Left lung (tissue), 10 donors: ENCODE data around the gene KCMF1. TPM values are rescaled to one million over a fixed set of nuclear protein-coding genes. Genes with fewer than 3 reads are reported as not detected.

Experiments
- ATAC-seq: fragments of 200-7000 bp; cut with Tn5 transposase; one replicate; pipeline ENCODE4 v1.9.1; 2020; ENCODE audit warnings: moderate library complexity
- DNase-seq, 4 donors: peaks; one replicate each; pipeline ENCODE4 v3.0.0-alpha.2; 2013 to 2020
- H3K27ac ChIP-seq, 2 donors: fragments of 200-600 bp; sonication (generic) in 1 of 2; one replicate each; pipeline versions ENCODE4 v1.5.0 to v1.8.0; 2020 to 2021
- H3K27me3 ChIP-seq, 2 donors: fragments of 200-600 bp; sonication (generic) in 1 of 2; one replicate each; pipeline versions ENCODE4 v1.5.0 to v1.8.0; 2020 to 2021
- H3K36me3 ChIP-seq, 2 donors: fragments of 200-600 bp; sonication (generic) in 1 of 2; one replicate each; pipeline versions ENCODE4 v1.5.0 to v1.8.0; 2020 to 2021
- H3K4me1 ChIP-seq, 2 donors: fragments of 200-600 bp; one replicate each; pipeline ENCODE4 v1.8.0; 2021
- H3K4me3 ChIP-seq, 2 donors: fragments of 200-600 bp; sonication (generic) in 1 of 2; one replicate each; pipeline versions ENCODE4 v1.5.0 to v1.8.0; 2020 to 2021; ENCODE audit warnings: mild to moderate bottlenecking in 1 of 2
- H3K9me3 ChIP-seq, 2 donors: fragments of 200-600 bp; sonication (generic) in 1 of 2; one replicate each; pipeline versions ENCODE4 v1.5.0 to v1.8.0; 2020 to 2021
- intact Hi-C, 2 donors: fragments of 100-400 bp; cut with DNase I; formaldehyde crosslinking; loops; one replicate each; pipeline versions ENCODE4 v1.11.2 to v1.14.2; 2022
- polyA plus RNA-seq, 6 donors: library from polyadenylated mRNA; unstranded; fragments of 120-200 nt; gene quantifications; one replicate each; pipeline ENCODE4 v1.2.1, GENCODE V29; 2013; ENCODE audit not compliant: insufficient read length in 6 of 6
- total RNA-seq, 2 donors: library from RNA; stranded (reverse); fragmentation: NEBNext Ultra II Directional; extraction: Animal tissue kit (Norgen Biotek cat#: 25700); gene quantifications; one replicate each; pipeline ENCODE4 v1.2.1, GENCODE V29; 2021
- TF ChIP-seq, protein P1 (sequence below), 2 donors: fragments of 200-600 bp; sonication (generic) in 1 of 2; IDR thresholded peaks; one replicate each; pipeline versions ENCODE4 v1.5.0 to v1.8.0; 2021; ENCODE audit warnings: antibody characterized with exemption in 2 of 2
- donor health status: DM: no; HTN: yes; CAD: no.
- donor health status: DM: no; HTN: no; CAD: no.

KCMF1 gene
- total and polyA plus RNA-seq, 8 donors = 40.1 to 87.1 (median 50.0) TPM

DNA sequence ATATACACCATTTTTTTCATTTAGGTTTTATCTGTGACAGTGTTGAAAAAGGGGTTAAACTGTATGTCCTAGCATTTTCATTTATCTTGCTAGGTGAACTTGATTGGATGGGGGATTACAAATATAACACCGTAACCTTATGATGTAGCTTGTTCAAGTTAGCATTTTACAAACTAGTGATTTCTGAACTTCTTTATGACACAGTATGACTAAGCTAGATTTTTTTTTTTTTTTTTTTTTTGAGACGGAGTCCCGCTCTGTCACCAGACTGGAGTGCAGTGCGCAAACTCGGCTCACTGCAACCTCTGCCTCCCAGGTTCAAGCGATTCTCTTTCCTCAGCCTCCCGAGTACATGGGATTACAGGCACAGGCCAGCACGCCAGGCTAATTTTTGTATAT lies 47.1 kb downstream of the KCMF1 start:
- Histone ChIP-seq H3K27ac (no peak overlapping the region), H3K27me3 (no peaks in the 10 kb centered on the region), H3K9me3 (no peaks in the 10 kb centered on the region), H3K36me3 (peaks cover 0 to 3% of the 10 kb centered on the region in 2 donors), H3K4me3 (no peak overlapping the region), H3K4me1 (peaks cover 7 to 47% of the 10 kb centered on the region in 2 donors)
- intact Hi-C loops = no loop called here
- TF ChIP-seq, protein P1, sequence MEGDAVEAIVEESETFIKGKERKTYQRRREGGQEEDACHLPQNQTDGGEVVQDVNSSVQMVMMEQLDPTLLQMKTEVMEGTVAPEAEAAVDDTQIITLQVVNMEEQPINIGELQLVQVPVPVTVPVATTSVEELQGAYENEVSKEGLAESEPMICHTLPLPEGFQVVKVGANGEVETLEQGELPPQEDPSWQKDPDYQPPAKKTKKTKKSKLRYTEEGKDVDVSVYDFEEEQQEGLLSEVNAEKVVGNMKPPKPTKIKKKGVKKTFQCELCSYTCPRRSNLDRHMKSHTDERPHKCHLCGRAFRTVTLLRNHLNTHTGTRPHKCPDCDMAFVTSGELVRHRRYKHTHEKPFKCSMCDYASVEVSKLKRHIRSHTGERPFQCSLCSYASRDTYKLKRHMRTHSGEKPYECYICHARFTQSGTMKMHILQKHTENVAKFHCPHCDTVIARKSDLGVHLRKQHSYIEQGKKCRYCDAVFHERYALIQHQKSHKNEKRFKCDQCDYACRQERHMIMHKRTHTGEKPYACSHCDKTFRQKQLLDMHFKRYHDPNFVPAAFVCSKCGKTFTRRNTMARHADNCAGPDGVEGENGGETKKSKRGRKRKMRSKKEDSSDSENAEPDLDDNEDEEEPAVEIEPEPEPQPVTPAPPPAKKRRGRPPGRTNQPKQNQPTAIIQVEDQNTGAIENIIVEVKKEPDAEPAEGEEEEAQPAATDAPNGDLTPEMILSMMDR (IDR thresholded peaks at IDR 0.05) = no peak
- DNase-seq (no peak), ATAC-seq (no peak)

GRCh38 chr2:85019121-85019520 lies 48.2 kb downstream of the KCMF1 start:
- intact Hi-C loops = no loop called here
- no peak for ATAC-seq

GRCh38 chr2:85022232-85022631 lies 51.3 kb downstream of the KCMF1 start:
- ATAC-seq (no peak), DNase-seq (no peak)
- Histone ChIP-seq H3K4me1 (peaks cover 0 to 14% of the 10 kb centered on the region in 2 donors), H3K27me3 (no peaks in the 10 kb centered on the region), H3K9me3 (no peaks in the 10 kb centered on the region), H3K27ac (no peak overlapping the region), H3K36me3 (peaks cover 0 to 6% of the 10 kb centered on the region in 2 donors), H3K4me3 (no peak overlapping the region)
- intact Hi-C loops = no loop called here
- TF ChIP-seq, protein P1 (IDR thresholded peaks at IDR 0.05) = no peak

More at GRCh38 chr2:85019121-85019520, 48.2 kb downstream of the KCMF1 start:
- TF ChIP-seq, protein P1 (IDR thresholded peaks at IDR 0.05) = no peak
- Histone ChIP-seq H3K4me1 (peaks cover 0 to 36% of the 10 kb centered on the region in 2 donors), H3K27me3 (no peaks in the 10 kb centered on the region), H3K4me3 (no peak overlapping the region), H3K9me3 (no peaks in the 10 kb centered on the region), H3K36me3 (peaks cover 0 to 4% of the 10 kb centered on the region in 2 donors), H3K27ac (no peak overlapping the region)
- no peak for DNase-seq

DNA sequence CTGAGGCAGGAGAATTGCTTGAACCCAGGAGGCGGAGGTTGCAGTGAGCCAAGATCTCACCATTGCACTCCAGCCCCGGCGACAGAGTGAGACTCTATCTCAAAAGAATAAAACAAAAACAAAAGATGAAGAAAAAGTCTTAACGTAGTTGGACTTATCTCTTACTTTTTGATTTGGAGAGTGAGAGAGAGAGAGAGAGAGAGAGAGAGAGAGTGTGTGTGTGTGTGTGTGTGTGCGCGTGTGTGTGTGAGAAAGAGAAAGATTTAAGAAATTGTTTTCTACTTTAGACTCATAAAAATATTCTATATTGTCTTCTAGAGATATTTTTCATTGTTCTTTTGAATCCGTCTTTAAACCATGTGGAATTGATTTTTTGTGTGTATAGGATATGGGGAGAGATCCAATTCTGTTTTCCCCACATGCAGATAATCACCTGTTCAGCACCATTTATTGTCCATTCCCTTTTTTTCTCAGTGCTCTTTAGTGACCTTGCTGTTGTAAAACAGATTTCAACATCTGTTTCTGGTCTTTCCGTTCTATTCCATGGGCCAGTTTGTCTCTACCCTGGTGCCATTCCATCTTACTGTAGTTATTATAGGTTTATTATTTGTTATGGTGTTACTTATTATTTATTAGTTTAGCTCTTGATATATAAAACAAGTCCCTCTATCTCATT lies 53.5 kb downstream of the KCMF1 start:
- DNase-seq = no peak
- TF ChIP-seq, protein P1 (IDR thresholded peaks at IDR 0.05) = no peak
- no peak overlapping the region for H3K4me3 ChIP-seq
- H3K36me3 ChIP-seq = peaks cover 0 to 26% of the 10 kb centered on the region in 2 donors
- H3K4me1 ChIP-seq = peaks cover 0 to 6% of the 10 kb centered on the region in 2 donors
- intact Hi-C loops = no loop called here
- H3K27me3 ChIP-seq = no peaks in the 10 kb centered on the region
- H3K27ac ChIP-seq = no peak overlapping the region
- no peaks in the 10 kb centered on the region for H3K9me3 ChIP-seq
- no peak for ATAC-seq

- Histone ChIP-seq H3K4me3 (no peak overlapping the region), H3K9me3 (no peaks in the 10 kb centered on the region), H3K36me3 (peaks cover 0 to 81% of the 10 kb centered on the region in 2 donors), H3K27me3 (no peaks in the 10 kb centered on the region), H3K4me1 (no peaks in the 10 kb centered on the region), H3K27ac (no peak overlapping the region)
- ATAC-seq (no peak), DNase-seq (no peak)
- intact Hi-C loops = no loop called here
- TF ChIP-seq, protein P1 (IDR thresholded peaks at IDR 0.05) = no peak
Measured at GRCh38 chr2:85032621-85033020, 61.7 kb downstream of the KCMF1 start.
